ENCODE data around the gene PPP2R5C. TPM values are rescaled to one million over a fixed set of nuclear protein-coding genes. Genes with fewer than 3 reads are reported as not detected.

PPP2R5C gene
- total RNA-seq, 4 donors from 2014 or later = 66.2 to 211 (median 116) TPM

DNA sequence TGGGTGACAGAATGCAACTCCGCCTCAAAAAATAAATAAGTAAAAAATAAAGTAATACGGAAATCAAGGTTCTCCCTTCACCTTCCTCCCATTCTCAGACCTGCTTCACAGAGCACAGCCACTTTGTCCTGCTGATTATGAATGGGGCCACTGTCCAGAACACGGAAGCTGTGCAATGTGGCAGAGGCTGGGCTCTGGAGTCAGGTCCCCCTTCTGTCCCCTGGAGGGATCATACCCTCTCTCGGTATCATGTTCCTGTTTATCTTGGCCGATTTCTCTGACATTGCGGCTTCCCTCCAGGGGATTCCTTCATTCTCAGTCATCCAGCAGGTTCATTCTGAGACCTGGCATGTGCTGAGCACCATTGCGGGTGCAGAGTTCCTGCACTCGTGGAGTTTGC lies 11.3 kb downstream of the PPP2R5C start:
- Histone ChIP-seq H3K4me1 (peaks cover 0 to 6% (median 3%) of the 10 kb centered on the region in 4 donors), H3K4me3 (no peak overlapping the region)
- intact Hi-C loops (cut with DNase I; ENCODE audit: low total_unique reads) = loop anchor here (5.0 to 10.0 kb wide), 3 partner anchors 72 to 190 kb away; partner anchors contain the start of gene DYNC1H1

DNA sequence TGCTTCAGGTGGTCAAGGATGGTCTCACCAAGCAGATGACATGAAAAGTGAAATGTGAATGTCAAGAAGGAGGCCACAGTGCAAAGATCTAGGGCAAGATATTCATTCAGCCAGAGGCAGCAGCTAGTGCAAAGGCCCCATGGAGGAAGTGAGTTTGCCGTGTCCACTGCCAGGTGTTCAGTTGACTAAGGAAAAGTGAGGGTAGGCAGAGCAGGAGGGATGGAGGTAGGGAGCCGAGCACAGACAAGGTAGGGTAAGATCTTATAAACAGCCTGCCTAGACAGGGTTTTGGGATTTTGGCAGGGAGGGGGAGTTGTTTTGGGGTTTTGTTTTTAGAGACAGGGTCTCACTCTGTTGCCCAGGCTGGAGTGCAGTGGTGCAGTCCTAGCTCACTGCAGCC lies 11.9 kb downstream of the PPP2R5C start:
- Histone ChIP-seq H3K9me3 (no peaks in the 10 kb centered on the region), H3K4me3 (no peak overlapping the region), H3K27ac (no peak overlapping the region), H3K36me3 (no peaks in the 10 kb centered on the region), H3K27me3 (no peaks in the 10 kb centered on the region), H3K4me1 (peaks cover 0 to 6% (median 3%) of the 10 kb centered on the region in 4 donors)
- in situ Hi-C loops (cut with MboI; ENCODE audit: low pct_ligation_motif_present in 1 of 4, low pct_unique_long_range_greater_than_20kb in 1 of 4, low sequenced_read_pairs in 3 of 4) = loop anchor here in 3 of 4 donors (10.0 to 25.0 kb wide), 3 partner anchors 71 to 171 kb away; no protein-coding TSS in a partner anchor
- WGBS, 2 donors (ENCODE audit: low coverage in 1 of 2) = 93 to 100% methylated on average over 2 of the region's 2 CpGs
- intact Hi-C loops (cut with DNase I; ENCODE audit: low total_unique reads) = loop anchor here (5.0 to 10.0 kb wide), 3 partner anchors 71 to 189 kb away; partner anchors contain the start of gene DYNC1H1
- DNase-seq = no peak
- TF ChIP-seq POLR2AphosphoS5 (IDR thresholded peaks at IDR 0.05) (no peak), EP300 (IDR thresholded peaks at IDR 0.05; ENCODE audit: low read depth) (no peak), POLR2A (IDR thresholded peaks at IDR 0.05) (no peak)
- TF ChIP-seq, protein P1, sequence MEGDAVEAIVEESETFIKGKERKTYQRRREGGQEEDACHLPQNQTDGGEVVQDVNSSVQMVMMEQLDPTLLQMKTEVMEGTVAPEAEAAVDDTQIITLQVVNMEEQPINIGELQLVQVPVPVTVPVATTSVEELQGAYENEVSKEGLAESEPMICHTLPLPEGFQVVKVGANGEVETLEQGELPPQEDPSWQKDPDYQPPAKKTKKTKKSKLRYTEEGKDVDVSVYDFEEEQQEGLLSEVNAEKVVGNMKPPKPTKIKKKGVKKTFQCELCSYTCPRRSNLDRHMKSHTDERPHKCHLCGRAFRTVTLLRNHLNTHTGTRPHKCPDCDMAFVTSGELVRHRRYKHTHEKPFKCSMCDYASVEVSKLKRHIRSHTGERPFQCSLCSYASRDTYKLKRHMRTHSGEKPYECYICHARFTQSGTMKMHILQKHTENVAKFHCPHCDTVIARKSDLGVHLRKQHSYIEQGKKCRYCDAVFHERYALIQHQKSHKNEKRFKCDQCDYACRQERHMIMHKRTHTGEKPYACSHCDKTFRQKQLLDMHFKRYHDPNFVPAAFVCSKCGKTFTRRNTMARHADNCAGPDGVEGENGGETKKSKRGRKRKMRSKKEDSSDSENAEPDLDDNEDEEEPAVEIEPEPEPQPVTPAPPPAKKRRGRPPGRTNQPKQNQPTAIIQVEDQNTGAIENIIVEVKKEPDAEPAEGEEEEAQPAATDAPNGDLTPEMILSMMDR (IDR thresholded peaks at IDR 0.05) = no peak

More for the DNA sequence above, 11.3 kb downstream of the PPP2R5C start:
- in situ Hi-C loops (cut with MboI; ENCODE audit: low pct_ligation_motif_present in 1 of 4, low pct_unique_long_range_greater_than_20kb in 1 of 4, low sequenced_read_pairs in 3 of 4) = loop anchor here in 3 of 4 donors (10.0 to 25.0 kb wide), 3 partner anchors 72 to 172 kb away; no protein-coding TSS in a partner anchor
- DNase-seq = no peak
- no peak overlapping the region for H3K27ac ChIP-seq
- H3K27me3 ChIP-seq = no peaks in the 10 kb centered on the region
- H3K36me3 ChIP-seq = no peaks in the 10 kb centered on the region
- H3K9me3 ChIP-seq = no peaks in the 10 kb centered on the region
- TF ChIP-seq, protein P1 (IDR thresholded peaks at IDR 0.05) = no peak
- TF ChIP-seq EP300 (IDR thresholded peaks at IDR 0.05; ENCODE audit: low read depth) (no peak), POLR2AphosphoS5 (IDR thresholded peaks at IDR 0.05) (no peak), POLR2A (IDR thresholded peaks at IDR 0.05) (no peak)
- 90 to 94% methylated on average over 2 to 8 of the region's 8 CpGs for WGBS, 2 donors (ENCODE audit: low coverage in 1 of 2)

DNA sequence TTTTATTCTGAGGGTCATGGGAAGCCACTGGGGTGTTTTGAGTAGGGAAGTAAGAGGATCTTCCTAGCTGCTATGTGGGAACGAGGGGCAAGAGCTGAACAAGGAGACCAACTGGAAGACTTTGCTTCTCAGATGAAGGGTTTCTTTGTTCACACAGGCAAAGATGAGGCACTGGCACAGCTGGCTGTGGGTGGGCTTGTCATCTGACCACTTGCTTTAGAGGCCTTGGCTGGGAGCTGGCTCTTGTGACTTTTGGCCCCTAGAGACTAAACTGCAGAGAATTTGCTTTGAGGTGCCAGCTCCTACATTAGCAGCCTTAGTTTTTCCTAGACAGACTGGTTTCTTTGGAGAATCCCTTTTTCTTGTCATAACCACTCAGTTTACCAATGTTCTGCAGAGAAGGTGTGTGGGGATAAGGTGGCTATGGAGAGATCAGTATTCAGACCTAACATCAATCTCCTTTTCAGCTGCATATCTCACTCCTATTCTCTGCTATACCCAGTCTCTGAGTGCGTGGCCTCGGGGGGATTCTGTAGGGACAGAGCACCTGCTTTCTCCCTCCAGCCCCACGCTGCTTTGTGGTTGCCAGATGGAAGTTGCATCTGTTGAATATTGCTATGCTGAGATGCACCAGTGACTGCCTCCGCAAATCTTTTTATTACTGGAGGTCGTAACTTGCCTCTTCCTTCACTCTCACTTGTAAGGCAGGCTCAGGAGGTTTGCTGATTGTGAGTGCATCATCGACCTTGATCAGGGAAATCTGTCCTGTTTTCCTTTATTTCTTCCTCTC lies 12.7 kb downstream of the PPP2R5C start:
- no peak overlapping the region for H3K27ac ChIP-seq
- intact Hi-C loops (cut with DNase I; ENCODE audit: low total_unique reads) = loop anchor here (5.0 to 10.0 kb wide), 3 partner anchors 71 to 188 kb away; partner anchors contain the start of gene DYNC1H1
- no peaks in the 10 kb centered on the region for H3K36me3 ChIP-seq
- WGBS, 2 donors (ENCODE audit: low coverage in 1 of 2) = 71 to 74% methylated on average over 2 to 7 of the region's 7 CpGs
- H3K4me1 ChIP-seq = peaks cover 0 to 6% (median 3%) of the 10 kb centered on the region in 4 donors
- H3K9me3 ChIP-seq = no peaks in the 10 kb centered on the region
- in situ Hi-C loops (cut with MboI; ENCODE audit: low pct_ligation_motif_present in 1 of 4, low pct_unique_long_range_greater_than_20kb in 1 of 4, low sequenced_read_pairs in 3 of 4) = loop anchor here in 3 of 4 donors (10.0 to 25.0 kb wide), 3 partner anchors 71 to 171 kb away; no protein-coding TSS in a partner anchor
- no peak for DNase-seq
- TF ChIP-seq EP300 (IDR thresholded peaks at IDR 0.05; ENCODE audit: low read depth) (no peak), POLR2A (IDR thresholded peaks at IDR 0.05) (no peak), POLR2AphosphoS5 (IDR thresholded peaks at IDR 0.05) (no peak)
- TF ChIP-seq, protein P1 (IDR thresholded peaks at IDR 0.05) = no peak
- no peak overlapping the region for H3K4me3 ChIP-seq
- H3K27me3 ChIP-seq = no peaks in the 10 kb centered on the region

DNA sequence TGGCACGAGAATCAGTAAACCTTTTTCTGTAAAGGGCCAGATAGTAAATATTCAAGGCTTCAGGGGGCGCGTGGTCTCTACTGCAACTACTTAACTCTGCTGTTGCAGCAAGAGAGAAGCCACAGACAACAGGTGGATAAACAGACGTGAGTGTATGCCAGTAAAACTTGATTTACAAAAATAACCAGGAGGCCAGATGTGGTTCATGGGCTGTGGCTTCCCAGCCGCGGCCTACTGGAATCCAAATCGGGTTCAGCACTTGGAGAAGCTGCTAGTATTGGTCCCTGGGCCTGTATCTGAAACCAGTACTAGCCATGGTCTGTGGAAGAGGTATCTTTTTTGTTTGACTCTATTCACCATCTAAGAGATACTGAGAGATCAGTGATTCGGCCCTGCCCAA lies 13.3 kb downstream of the PPP2R5C start:
- in situ Hi-C loops (cut with MboI; ENCODE audit: low pct_ligation_motif_present in 1 of 4, low pct_unique_long_range_greater_than_20kb in 1 of 4, low sequenced_read_pairs in 3 of 4) (loop anchor here in 3 of 4 donors (10.0 to 25.0 kb wide), 3 partner anchors 70 to 170 kb away; no protein-coding TSS in a partner anchor), intact Hi-C loops (cut with DNase I; ENCODE audit: low total_unique reads) (loop anchor here (5.0 to 10.0 kb wide), 3 partner anchors 70 to 187 kb away; partner anchors contain the start of gene DYNC1H1)
- WGBS, 2 donors (ENCODE audit: low coverage in 1 of 2) = 76 to 78% methylated on average over 5 to 8 of the region's 8 CpGs
- no peak for DNase-seq
- Histone ChIP-seq H3K27ac (no peak overlapping the region), H3K4me1 (peaks cover 0 to 6% (median 3%) of the 10 kb centered on the region in 4 donors), H3K27me3 (no peaks in the 10 kb centered on the region), H3K4me3 (no peak overlapping the region), H3K9me3 (no peaks in the 10 kb centered on the region), H3K36me3 (no peaks in the 10 kb centered on the region)
- TF ChIP-seq EP300 (IDR thresholded peaks at IDR 0.05; ENCODE audit: low read depth) (no peak), POLR2A (IDR thresholded peaks at IDR 0.05) (no peak), POLR2AphosphoS5 (IDR thresholded peaks at IDR 0.05) (no peak)
- TF ChIP-seq, protein P1 (IDR thresholded peaks at IDR 0.05) = no peak

Data from transverse colon (tissue), 4 donors.